GM23338 (cell line): ENCODE measurements around the gene ZNF184. TPM values are rescaled to one million over a fixed set of nuclear protein-coding genes. Genes with fewer than 3 reads are reported as not detected.

Source experiments
- ATAC-seq: fragments of 200-7000 bp; cut with Tn5 transposase; 3 replicates; pipeline ENCODE4 v1.9.1; 2020
- DNase-seq: peaks from one replicate; pipeline ENCODE4 v3.0.0-alpha.2; 2015; ENCODE audit warnings: low spot score
- H2AFZ ChIP-seq: fragments of 200-600 bp; sonication (generic); 2 replicates; pipeline ENCODE4 v1.8.0; 2016; ENCODE audit warnings: antibody characterized with exemption, mild to moderate bottlenecking, moderate library complexity
- H3F3A ChIP-seq: fragments of 200-600 bp; sonication (generic); replicated peaks from 2 replicates; pipeline ENCODE4 v1.8.0; 2017; ENCODE audit warnings: antibody characterized with exemption, mixed run types, low read depth
- H3K27ac ChIP-seq: fragments of 200-600 bp; sonication (generic); 2 replicates; pipeline ENCODE4 v1.6.1; 2016; ENCODE audit warnings: low read depth
- H3K27me3 ChIP-seq: fragments of 200-600 bp; sonication (generic); 2 replicates; pipeline ENCODE4 v1.8.0; 2016; ENCODE audit warnings: mild to moderate bottlenecking, mixed run types, moderate library complexity; ENCODE audit not compliant: insufficient read depth
- H3K36me3 ChIP-seq: fragments of 200-600 bp; sonication (generic); 2 replicates; pipeline ENCODE4 v1.8.0; 2016; ENCODE audit warnings: mild to moderate bottlenecking; ENCODE audit not compliant: insufficient read depth
- H3K4me1 ChIP-seq: fragments of 200-600 bp; sonication (generic); 2 replicates; pipeline ENCODE4 v1.8.0; 2016; ENCODE audit warnings: mild to moderate bottlenecking, moderate library complexity; ENCODE audit not compliant: insufficient read depth
- H3K4me2 ChIP-seq: fragments of 200-600 bp; sonication (generic); 2 replicates; pipeline ENCODE4 v1.7.1; 2017; ENCODE audit warnings: mixed run types
- H3K4me3 ChIP-seq: fragments of 200-600 bp; sonication (generic); 2 replicates; pipeline ENCODE4 v1.6.1; 2016; ENCODE audit warnings: mixed run types
- H3K79me2 ChIP-seq: fragments of 200-600 bp; sonication (generic); replicated peaks from 2 replicates; pipeline ENCODE4 v1.8.0; 2017; ENCODE audit warnings: mild to moderate bottlenecking; ENCODE audit not compliant: insufficient read depth
- H3K9me2 ChIP-seq: fragments of 200-600 bp; sonication (generic); 2 replicates; pipeline ENCODE4 v1.8.0; 2017; ENCODE audit not compliant: insufficient read depth
- H4K20me1 ChIP-seq: fragments of 200-600 bp; sonication (generic); replicated peaks from 2 replicates; pipeline ENCODE4 v1.8.0; 2017; ENCODE audit warnings: mild to moderate bottlenecking; ENCODE audit not compliant: insufficient read depth
- H3K27ac Mint-ChIP-seq: 2 replicates; pipeline ENCODE4 v1.8.0; 2020; ENCODE audit warnings: inconsistent platforms, mild to moderate bottlenecking, moderate library complexity, mixed read lengths
- H3K27me3 Mint-ChIP-seq: 3 replicates; pipeline ENCODE4 v1.8.0; 2022; ENCODE audit warnings: low read depth, mild to moderate bottlenecking, moderate library complexity, mixed read lengths, inconsistent platforms; ENCODE audit not compliant: insufficient read depth, poor library complexity
- H3K36me3 Mint-ChIP-seq: 3 replicates; pipeline ENCODE4 v1.8.0; 2021; ENCODE audit warnings: low read depth, mild to moderate bottlenecking, inconsistent platforms, moderate library complexity, mixed read lengths
- H3K4me1 Mint-ChIP-seq: 3 replicates; pipeline ENCODE4 v1.8.0; 2020; ENCODE audit warnings: mild to moderate bottlenecking, inconsistent platforms, mixed read lengths
- H3K4me3 Mint-ChIP-seq: 3 replicates; pipeline ENCODE4 v1.8.0; 2021; ENCODE audit warnings: moderate library complexity, mild to moderate bottlenecking, inconsistent platforms, mixed read lengths
- H3K9me3 Mint-ChIP-seq: 3 replicates; pipeline ENCODE4 v1.8.0; 2020; ENCODE audit warnings: moderate library complexity, mild to moderate bottlenecking, inconsistent platforms, mixed read lengths
- CREB1 ChIP-seq: fragments of 250-450 bp; sonication (Bioruptor Pico); IDR thresholded peaks from 2 replicates; pipeline ENCODE4 v1.5.0; 2020; ENCODE audit warnings: low read depth, mild to moderate bottlenecking, moderate library complexity
- CTCF ChIP-seq, 2 experiments: fragments of 200-600 bp in 1 of 2; sonication (generic) in 1 of 2; conservative IDR thresholded peaks; 2 replicates each; pipeline versions ENCODE4 v1.5.1 to v1.6.1; 2016 to 2017; ENCODE audit warnings: antibody characterized with exemption in 2 of 2, low read depth in 2 of 2, mild to moderate bottlenecking in 2 of 2, moderate library complexity in 1 of 2
- ETS1 ChIP-seq: IDR thresholded peaks from 2 replicates; pipeline ENCODE4 v1.6.1; 2016; ENCODE audit warnings: antibody characterized with exemption
- EZH2 ChIP-seq: fragments of 200-600 bp; sonication (generic); IDR thresholded peaks from one replicate; pipeline ENCODE4 v1.8.0; 2017; ENCODE audit warnings: antibody characterized with exemption, mild to moderate bottlenecking, low read depth; ENCODE audit not compliant: unreplicated experiment
- EZH2phosphoT487 ChIP-seq: fragments of 200-600 bp; sonication (generic); IDR thresholded peaks from one replicate; pipeline ENCODE4 v1.8.1; 2018; ENCODE audit warnings: antibody characterized with exemption; ENCODE audit not compliant: unreplicated experiment
- JUNB ChIP-seq: IDR thresholded peaks from one replicate; pipeline ENCODE4 v1.6.1; 2016; ENCODE audit warnings: antibody characterized with exemption; ENCODE audit not compliant: unreplicated experiment
- NANOG ChIP-seq: IDR thresholded peaks from 2 replicates; pipeline ENCODE4 v1.6.1; 2016; ENCODE audit warnings: antibody characterized with exemption, borderline replicate concordance
- POLR2AphosphoS5 ChIP-seq: IDR thresholded peaks from 2 replicates; pipeline ENCODE4 v1.6.1; 2016; ENCODE audit warnings: antibody characterized with exemption, low read depth
- REST ChIP-seq: IDR thresholded peaks from one replicate; pipeline ENCODE4 v1.6.1; 2018; ENCODE audit warnings: antibody characterized with exemption; ENCODE audit not compliant: unreplicated experiment
- STAT1 ChIP-seq: IDR thresholded peaks from one replicate; pipeline ENCODE4 v1.6.1; 2016; ENCODE audit warnings: antibody characterized with exemption; ENCODE audit not compliant: unreplicated experiment
- ZNF114 ChIP-seq: fragments of 250-450 bp; sonication (Bioruptor Pico); IDR thresholded peaks from 2 replicates; pipeline ENCODE4 v1.5.0; 2020; ENCODE audit warnings: mild to moderate bottlenecking, moderate library complexity
- ZNF331 ChIP-seq: fragments of 250-450 bp; sonication (Bioruptor Pico); IDR thresholded peaks from 2 replicates; pipeline ENCODE4 v1.5.0; 2020; ENCODE audit warnings: low read depth, mild to moderate bottlenecking, moderate library complexity
- ZNF462 ChIP-seq: fragments of 250-450 bp; sonication (Bioruptor Pico); IDR thresholded peaks from 2 replicates; pipeline ENCODE4 v1.5.0; 2020; ENCODE audit warnings: mild to moderate bottlenecking, moderate library complexity
- polyA plus RNA-seq: library from polyadenylated mRNA; unstranded; fragments of >200 nt; fragmentation: Nextera tagmentation; extraction: Ambion mirVana; gene quantifications from 2 replicates; pipeline ENCODE4 v1.2.1, GENCODE V29; 2016
- total RNA-seq: library from RNA; depleted of rRNA; stranded (reverse); fragments of >200 nt; shearing (Covaris generic); gene quantifications from 2 replicates; pipeline ENCODE4 v1.2.3, GENCODE V29; 2014

ZNF184 gene
- total and polyA plus RNA-seq, 2 experiments from 2014 or later = 6.0 to 10.6 TPM

GRCh38 chr6:27514906-27515495 is 42.1 kb upstream of the ZNF184 start:
- ATAC-seq (peak; percentile 19), DNase-seq (no peak)
- Histone ChIP-seq H3K36me3 (no peaks in the 10 kb centered on the region), H3K4me1 (peaks cover 12% of the 10 kb centered on the region), H3F3A (no peaks in the 10 kb centered on the region), H2AFZ (peak overlapping the region; percentile 82), H3K4me2 (peak overlapping the region; percentile 75), H3K27me3 (peaks cover 50% of the 10 kb centered on the region), H3K27ac (no peak overlapping the region), H3K4me3 (peak overlapping the region; percentile 58), H3K79me2 (no peaks in the 10 kb centered on the region), H4K20me1 (no peaks in the 10 kb centered on the region), H3K9me2 (no peaks in the 10 kb centered on the region)
- peaks cover 30% of the 10 kb centered on the region for H3K27me3 Mint-ChIP-seq
- H3K4me1 Mint-ChIP-seq = peaks cover 8% of the 10 kb centered on the region
- no peaks in the 10 kb centered on the region; the same call in 2 of the 3 replicates for H3K36me3 Mint-ChIP-seq
- H3K27ac Mint-ChIP-seq = no peak overlapping the region
- H3K9me3 Mint-ChIP-seq = no peaks in the 10 kb centered on the region; the same call in 2 of the 3 replicates
- H3K4me3 Mint-ChIP-seq = peak overlapping the region; percentile 71
- TF ChIP-seq ZNF331 (CRISPR knock-in tag) = no peak
- no peak for TF ChIP-seq NANOG
- TF ChIP-seq CREB1 (CRISPR knock-in tag) = no peak
- TF ChIP-seq EZH2 = no peak
- no peak for TF ChIP-seq POLR2AphosphoS5
- no peak for TF ChIP-seq ZNF114 (CRISPR knock-in tag)
- TF ChIP-seq EZH2phosphoT487 = no peak
- no peak for TF ChIP-seq JUNB
- no peak for TF ChIP-seq STAT1
- no peak for TF ChIP-seq CTCF (conservative IDR thresholded peaks at IDR 0.05; ENCODE audit: low read depth in 2 of 2)
- no peak for TF ChIP-seq ETS1
- TF ChIP-seq REST = no peak
- no peak for TF ChIP-seq ZNF462 (CRISPR knock-in tag)
